HuH-7.5 (cell line): Measurements from ENCODE around the gene TRIM15.
"Not testable (repeated sequence)": the region's sequence is repeated elsewhere in the genome, so short reads cannot be mapped to it uniquely, and the experiment has no call there.

ENCODE experiments used
- DNase-seq: peaks from one replicate; pipeline ENCODE4 v3.0.0; 2011; ENCODE audit warnings: low spot score

Gene TRIM15

DNA sequence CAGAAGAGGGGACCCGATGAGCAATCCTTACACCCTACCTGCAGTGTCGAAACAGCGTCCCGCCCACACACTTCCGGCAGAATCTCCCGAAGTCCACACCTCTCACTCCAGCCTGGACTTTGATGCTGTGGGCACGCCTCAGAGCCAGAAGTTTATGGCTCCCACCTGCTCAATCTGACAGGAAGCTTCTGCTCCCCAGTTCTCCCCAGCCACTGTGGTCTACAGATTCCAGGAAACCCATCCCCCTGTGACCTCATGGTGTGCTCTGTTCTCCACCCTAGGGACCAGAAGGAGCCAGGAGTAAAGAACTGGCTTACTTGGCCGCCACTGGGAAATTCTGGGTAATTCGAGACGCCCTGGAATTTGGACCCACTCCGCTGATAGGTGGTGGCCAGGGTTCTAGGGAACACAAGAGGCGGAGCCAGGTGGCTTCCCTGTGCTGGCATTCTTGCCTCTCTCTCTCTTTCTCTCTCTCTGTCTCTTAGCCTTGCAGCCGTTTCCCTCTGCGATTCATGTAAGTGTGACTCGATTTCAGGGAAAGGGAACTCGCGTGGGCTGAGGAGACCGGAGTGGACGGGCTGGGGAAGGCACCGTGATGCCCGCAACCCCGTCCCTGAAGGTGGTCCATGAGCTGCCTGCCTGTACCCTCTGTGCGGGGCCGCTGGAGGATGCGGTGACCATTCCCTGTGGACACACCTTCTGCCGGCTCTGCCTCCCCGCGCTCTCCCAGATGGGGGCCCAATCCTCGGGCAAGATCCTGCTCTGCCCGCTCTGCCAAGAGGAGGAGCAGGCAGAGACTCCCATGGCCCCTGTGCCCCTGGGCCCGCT is at the start of gene TRIM15:
TSS of gene TRIM15 (plus strand) at position 457 of the 828 bp plus-strand sequence. CDS start at position 596, 139 bp downstream.
- peak; percentile 31 for DNase-seq

DNA sequence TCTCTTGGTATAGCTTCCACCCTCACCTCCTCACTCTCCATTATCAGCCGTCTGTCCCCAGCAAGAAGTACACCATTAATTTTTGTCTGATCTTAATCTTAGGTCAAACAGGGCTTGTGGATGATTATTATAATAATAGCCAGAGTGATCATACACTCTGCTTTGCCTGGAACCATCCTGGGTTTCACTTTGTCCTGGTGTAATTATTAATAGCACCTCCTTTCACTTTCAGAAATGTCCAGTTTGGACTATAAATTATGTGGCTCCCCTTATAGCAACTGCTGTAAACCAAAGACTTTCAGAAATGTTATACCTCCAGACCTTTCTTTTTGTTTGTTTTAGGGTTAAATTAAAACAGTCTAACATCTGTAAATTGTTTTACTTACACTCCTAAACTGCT is 49.5 kb upstream of the TRIM15 start:
- no peak for DNase-seq

DNA sequence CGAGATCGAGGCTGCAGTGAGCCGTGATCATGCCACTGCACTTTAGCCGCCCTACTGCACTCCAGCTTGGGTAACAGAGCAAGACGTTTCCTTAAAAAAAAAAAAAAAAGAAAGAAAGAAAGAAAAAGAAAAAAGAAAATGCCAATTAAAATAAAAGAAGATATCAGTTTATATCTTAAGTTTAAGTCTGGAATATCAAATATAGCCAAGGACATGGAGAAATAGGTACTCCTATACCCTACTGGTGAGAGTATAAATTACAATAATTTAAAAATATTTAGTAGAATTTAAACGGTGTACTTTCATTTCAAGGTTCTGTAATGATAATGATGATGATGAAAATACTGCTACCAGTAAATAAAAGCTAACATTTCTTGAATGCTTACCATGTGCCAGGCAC is 46.6 kb upstream of the TRIM15 start:
- DNase-seq, result no peak

DNA sequence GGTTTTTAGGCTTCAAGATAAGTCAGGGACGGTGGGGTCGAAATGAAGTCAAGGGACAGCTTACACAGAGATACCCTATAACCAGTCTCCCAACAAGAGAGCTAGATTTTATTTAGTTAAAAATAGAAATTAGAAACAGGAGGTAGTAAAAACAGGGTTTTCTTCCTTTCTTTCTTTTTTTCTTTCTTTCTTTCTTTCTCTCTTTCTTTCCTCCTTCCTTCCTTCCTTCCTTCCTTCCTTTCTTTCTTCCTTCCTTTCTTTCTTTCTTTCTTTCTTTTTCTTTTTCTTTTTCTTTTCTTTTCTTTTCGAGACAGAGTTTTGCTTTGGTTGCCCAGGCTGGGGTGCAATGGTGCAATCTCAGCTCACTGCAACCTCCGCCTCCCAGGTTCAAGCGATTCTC is 44.7 kb upstream of the TRIM15 start:
- not testable (repeated sequence) for DNase-seq

- DNase-seq, result no peak
Measured at GRCh38 chr6:30121446-30122366, 41.6 kb upstream of the TRIM15 start.

GRCh38 chr6:30122515-30122914 is 40.8 kb upstream of the TRIM15 start:
- no peak for DNase-seq

- DNase-seq, result no peak
Measured at GRCh38 chr6:30127238-30128093, 35.9 kb upstream of the TRIM15 start.

GRCh38 chr6:30129265-30130178 is 33.8 kb upstream of the TRIM15 start:
- DNase-seq, result no peak

DNA sequence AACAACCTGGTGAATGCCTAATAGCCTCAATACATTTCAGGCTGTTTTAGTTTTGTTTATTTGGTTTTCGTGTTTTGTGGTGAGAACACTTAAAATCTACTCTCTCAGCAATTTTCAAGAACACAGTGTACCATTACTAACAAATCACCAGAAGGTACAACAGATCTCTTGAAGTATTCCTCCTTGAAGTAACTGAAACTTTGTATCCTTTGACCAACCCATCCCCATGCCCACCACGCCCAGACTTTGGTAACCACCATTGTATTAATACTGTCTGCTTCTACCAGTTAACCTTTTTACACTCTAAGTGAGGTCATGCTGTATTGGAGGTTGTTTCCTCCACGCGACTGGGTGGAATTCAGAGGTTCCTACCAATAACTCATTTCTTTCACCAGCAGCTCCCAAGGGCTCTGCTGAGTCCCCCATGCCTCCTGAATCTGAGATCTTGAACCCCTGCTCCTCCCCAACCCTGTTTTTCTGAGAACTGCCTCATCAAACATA is 33.1 kb upstream of the TRIM15 start:
- DNase-seq, result no peak

GRCh38 chr6:30130887-30131862 is 32.2 kb upstream of the TRIM15 start:
- peak; percentile 65 for DNase-seq

DNA sequence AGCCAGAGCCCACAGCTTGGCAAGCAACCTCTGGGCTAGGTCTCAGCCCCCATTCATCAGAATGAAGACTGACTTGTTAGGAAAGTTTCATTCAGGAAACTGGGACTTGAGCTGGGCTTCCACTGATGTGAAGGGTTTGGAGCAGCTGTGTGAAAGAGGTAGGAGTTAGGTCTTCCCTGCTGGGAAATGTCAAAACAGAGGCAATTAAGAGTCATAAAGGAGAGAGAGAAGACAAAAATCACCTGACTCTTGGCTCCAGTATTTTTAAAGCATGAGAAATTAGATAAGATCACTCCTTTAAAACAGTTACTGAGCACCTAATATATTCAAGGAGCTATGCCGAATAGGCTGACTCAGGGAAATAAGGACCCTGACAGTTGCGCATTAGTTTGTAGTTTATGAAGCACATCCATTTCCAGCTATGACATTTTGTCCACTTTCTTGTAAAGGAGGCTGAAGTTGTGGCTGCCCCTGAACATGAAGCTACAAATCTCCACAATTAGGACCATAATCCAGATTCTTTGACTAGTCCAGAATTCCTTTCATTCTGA is 31.3 kb upstream of the TRIM15 start:
- no peak for DNase-seq

- no peak for DNase-seq
Measured at GRCh38 chr6:30135147-30135546, 28.2 kb upstream of the TRIM15 start.

DNA sequence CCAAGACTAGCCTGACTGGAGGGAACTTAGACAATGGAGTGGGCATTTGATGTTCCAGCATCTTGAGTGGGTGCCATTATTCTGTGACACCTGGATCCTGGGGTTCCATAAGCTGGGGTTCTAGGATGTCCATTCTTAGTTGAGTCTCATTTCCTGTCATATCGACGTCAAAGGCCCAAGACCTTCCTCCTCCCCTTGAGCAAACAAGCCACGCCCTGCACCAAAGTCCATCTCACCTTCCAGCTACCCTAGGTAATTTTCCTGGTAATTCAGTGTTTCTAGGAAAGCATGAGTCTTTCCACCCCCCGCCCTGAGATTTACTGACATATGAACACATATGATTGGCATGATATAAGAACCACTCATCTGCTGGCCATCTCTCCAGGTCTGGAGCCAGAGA is 27.6 kb upstream of the TRIM15 start, which contains the start of gene TRIM40:
TSS of gene TRIM40 (plus strand) at position 384 of the 400 bp plus-strand sequence. CDS start 897 bp downstream, outside the sequence.
- no peak for DNase-seq

DNA sequence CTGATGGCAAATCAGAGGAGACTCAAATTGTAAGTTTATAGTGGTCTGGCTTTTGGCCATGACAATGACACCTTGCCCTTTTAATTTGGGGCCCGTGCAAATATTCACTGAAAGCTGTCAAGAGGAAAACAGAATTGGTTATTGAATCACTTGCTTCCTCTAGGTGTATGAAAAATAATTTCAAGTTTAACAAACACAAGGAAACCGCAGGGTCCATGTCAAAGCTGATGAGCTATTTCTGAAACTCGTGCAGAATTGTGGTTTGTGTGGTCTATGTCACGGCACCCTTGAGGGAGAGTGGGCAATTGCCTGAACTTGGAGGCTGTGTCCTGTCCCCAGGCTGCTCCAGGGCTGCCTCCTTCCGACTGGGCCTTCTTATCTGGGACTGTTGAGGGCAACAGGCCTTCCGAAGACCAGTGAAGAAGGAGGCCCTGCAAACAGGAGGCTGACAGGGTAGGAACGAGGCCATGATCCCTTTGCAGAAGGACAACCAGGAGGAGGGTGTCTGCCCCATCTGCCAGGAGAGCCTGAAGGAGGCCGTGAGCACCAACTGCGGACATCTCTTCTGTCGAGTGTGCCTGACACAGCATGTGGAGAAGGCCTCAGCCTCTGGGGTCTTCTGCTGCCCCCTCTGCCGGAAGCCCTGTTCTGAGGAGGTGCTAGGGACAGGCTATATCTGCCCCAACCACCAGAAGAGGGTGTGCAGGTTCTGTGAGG is 26.6 kb upstream of the TRIM15 start:
- DNase-seq, result no peak

GRCh38 chr6:30140240-30140639 is 23.1 kb upstream of the TRIM15 start:
- not testable (repeated sequence) for DNase-seq

- no peak for DNase-seq
Measured at GRCh38 chr6:30142665-30143064, 20.7 kb upstream of the TRIM15 start.

GRCh38 chr6:30143780-30144179 is 19.6 kb upstream of the TRIM15 start:
- no peak for DNase-seq

GRCh38 chr6:30144811-30145210 is 18.5 kb upstream of the TRIM15 start:
- no peak for DNase-seq
